ENCODE results near the gene TMEM164. TPM values are rescaled to one million over a fixed set of nuclear protein-coding genes. Genes with fewer than 3 reads are reported as not detected.
"Not testable (repeated sequence)": the region's sequence is repeated elsewhere in the genome, so short reads cannot be mapped to it uniquely, and the experiment has no call there.

Gene TMEM164
- total RNA-seq, 4 donors from 2014 or later = 7.1 to 20.3 (median 13.3) TPM

DNA sequence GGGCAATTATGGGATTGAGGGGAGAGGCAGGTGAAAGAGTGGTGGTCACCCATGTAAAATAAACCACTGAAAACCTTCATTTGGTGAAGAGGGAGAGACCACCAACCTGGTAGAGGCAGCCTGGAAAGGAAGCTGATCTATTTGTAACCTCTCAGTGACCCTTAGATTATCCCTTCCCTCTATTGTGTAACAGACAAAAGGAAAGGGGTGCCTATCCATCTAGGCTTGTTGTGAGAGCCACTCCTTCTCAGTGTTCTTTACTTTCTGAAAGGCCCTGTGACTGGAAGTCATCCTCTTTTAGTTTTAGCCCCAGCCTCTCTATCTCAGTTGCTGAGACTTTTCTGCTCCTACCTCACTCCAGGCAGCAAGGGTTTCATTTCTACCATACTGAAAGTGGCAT lies 142.4 kb downstream of the TMEM164 start:
- no peak overlapping the region for H3K27ac ChIP-seq
- H3K27me3 ChIP-seq = peaks cover 0 to 8% of the 10 kb centered on the region in 2 donors
- no peaks in the 10 kb centered on the region for H3K9me3 ChIP-seq
- no peaks in the 10 kb centered on the region for H3K36me3 ChIP-seq
- H3K4me3 ChIP-seq = no peak overlapping the region
- peaks cover 0 to 6% (median 0%) of the 10 kb centered on the region in 4 donors for H3K4me1 ChIP-seq
- DNase-seq (ENCODE audit: low spot score in 2 of 2) = no peak
- no peak for TF ChIP-seq EP300 (IDR thresholded peaks at IDR 0.05)
- TF ChIP-seq, protein P1, sequence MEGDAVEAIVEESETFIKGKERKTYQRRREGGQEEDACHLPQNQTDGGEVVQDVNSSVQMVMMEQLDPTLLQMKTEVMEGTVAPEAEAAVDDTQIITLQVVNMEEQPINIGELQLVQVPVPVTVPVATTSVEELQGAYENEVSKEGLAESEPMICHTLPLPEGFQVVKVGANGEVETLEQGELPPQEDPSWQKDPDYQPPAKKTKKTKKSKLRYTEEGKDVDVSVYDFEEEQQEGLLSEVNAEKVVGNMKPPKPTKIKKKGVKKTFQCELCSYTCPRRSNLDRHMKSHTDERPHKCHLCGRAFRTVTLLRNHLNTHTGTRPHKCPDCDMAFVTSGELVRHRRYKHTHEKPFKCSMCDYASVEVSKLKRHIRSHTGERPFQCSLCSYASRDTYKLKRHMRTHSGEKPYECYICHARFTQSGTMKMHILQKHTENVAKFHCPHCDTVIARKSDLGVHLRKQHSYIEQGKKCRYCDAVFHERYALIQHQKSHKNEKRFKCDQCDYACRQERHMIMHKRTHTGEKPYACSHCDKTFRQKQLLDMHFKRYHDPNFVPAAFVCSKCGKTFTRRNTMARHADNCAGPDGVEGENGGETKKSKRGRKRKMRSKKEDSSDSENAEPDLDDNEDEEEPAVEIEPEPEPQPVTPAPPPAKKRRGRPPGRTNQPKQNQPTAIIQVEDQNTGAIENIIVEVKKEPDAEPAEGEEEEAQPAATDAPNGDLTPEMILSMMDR (IDR thresholded peaks at IDR 0.05) = no peak
- TF ChIP-seq POLR2A (IDR thresholded peaks at IDR 0.05) = no peak

DNA sequence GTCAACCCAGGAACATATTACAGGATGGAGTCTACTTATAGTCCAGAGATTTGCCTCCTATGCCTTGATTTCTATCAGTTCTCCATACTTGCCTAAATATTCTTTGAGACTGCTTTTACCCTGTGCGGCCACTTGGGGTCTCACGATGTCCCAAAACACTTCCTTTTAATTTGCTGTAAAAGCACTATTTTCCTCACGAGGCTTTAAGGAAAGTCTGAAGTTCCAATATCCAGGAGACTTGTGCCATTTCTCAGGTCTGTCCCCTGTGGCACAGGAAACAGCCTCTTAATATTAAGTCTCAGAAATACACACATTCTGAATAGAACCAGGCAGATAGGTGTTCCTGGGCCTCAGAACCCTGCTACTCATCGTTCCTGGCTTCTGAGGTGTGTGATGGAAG lies 142.9 kb downstream of the TMEM164 start:
- H3K27ac ChIP-seq = no peak overlapping the region
- peaks cover 0 to 8% of the 10 kb centered on the region in 2 donors for H3K27me3 ChIP-seq
- no peak for TF ChIP-seq EP300 (IDR thresholded peaks at IDR 0.05)
- TF ChIP-seq POLR2A (IDR thresholded peaks at IDR 0.05) = no peak
- TF ChIP-seq, protein P1 (IDR thresholded peaks at IDR 0.05) = peak; percentile 34 to 69 (median 47)
- H3K4me1 ChIP-seq = peaks cover 0 to 6% (median 0%) of the 10 kb centered on the region in 4 donors
- 21 to 22% methylated on average over 4 of the region's 4 CpGs for WGBS, 2 donors
- no peak overlapping the region for H3K4me3 ChIP-seq
- H3K36me3 ChIP-seq = no peaks in the 10 kb centered on the region
- no peak for DNase-seq (ENCODE audit: low spot score in 2 of 2)
- no peaks in the 10 kb centered on the region for H3K9me3 ChIP-seq

DNA sequence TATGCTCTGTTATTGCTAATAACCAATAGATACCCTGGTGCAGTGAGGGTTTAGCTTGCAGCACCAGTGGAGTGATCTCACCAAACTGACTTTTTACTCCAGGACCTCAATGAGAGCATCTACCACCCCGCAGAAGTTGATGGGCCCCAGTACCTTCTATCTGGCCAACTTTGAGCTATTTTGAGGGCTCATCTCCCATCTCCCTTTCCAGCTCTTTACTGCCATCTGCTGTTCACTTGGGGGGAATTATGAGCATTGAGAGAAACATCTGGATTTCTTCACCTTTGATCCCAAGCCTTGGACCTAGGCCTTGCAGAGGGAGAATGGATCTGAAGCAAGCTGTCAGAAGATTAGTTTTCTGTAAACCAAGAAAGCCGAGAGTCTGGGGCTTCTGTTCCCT lies 143.6 kb downstream of the TMEM164 start:
- peak in 1 of 2 donors; percentile 68 for DNase-seq (ENCODE audit: low spot score in 2 of 2)
- peaks cover 0 to 6% (median 0%) of the 10 kb centered on the region in 4 donors for H3K4me1 ChIP-seq
- no peak overlapping the region for H3K27ac ChIP-seq
- 14 to 15% methylated on average over 2 of the region's 2 CpGs for WGBS, 2 donors
- H3K9me3 ChIP-seq = no peaks in the 10 kb centered on the region
- TF ChIP-seq POLR2A (IDR thresholded peaks at IDR 0.05) = no peak
- TF ChIP-seq, protein P1 (IDR thresholded peaks at IDR 0.05) = peak; percentile 52 to 69 (median 60)
- no peaks in the 10 kb centered on the region for H3K36me3 ChIP-seq
- H3K4me3 ChIP-seq = no peak overlapping the region
- peaks cover 0 to 4% of the 10 kb centered on the region in 2 donors for H3K27me3 ChIP-seq

DNA sequence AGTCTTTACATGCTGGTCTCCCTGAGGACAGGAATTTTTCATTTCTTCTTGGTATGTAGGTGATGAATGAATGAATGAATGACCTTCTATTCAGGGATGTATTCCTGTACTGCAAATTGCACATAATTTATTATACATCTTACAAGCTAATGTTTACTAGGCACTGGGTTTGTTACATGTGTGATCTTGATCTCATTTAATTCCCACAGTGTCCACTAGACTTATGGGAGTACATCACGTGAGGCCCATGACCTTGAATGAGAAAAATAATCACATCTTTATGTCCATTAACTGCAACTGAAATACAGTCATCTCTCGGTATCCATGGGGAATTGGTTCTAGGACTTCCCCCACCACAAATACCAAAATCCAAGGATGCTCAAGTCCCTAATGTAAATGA lies 150.3 kb downstream of the TMEM164 start:
- WGBS, 2 donors = 74 to 82% methylated on average over 2 of the region's 2 CpGs
- H3K36me3 ChIP-seq = no peaks in the 10 kb centered on the region
- no peak overlapping the region for H3K27ac ChIP-seq
- DNase-seq (ENCODE audit: low spot score in 2 of 2) = no peak
- TF ChIP-seq POLR2A (IDR thresholded peaks at IDR 0.05) (no peak), EP300 (IDR thresholded peaks at IDR 0.05) (no peak)
- TF ChIP-seq, protein P1 (IDR thresholded peaks at IDR 0.05) = no peak
- no peaks in the 10 kb centered on the region for H3K9me3 ChIP-seq
- H3K27me3 ChIP-seq = peaks cover 0 to 8% of the 10 kb centered on the region in 2 donors
- no peaks in the 10 kb centered on the region for H3K4me1 ChIP-seq
- H3K4me3 ChIP-seq = no peak overlapping the region

DNA sequence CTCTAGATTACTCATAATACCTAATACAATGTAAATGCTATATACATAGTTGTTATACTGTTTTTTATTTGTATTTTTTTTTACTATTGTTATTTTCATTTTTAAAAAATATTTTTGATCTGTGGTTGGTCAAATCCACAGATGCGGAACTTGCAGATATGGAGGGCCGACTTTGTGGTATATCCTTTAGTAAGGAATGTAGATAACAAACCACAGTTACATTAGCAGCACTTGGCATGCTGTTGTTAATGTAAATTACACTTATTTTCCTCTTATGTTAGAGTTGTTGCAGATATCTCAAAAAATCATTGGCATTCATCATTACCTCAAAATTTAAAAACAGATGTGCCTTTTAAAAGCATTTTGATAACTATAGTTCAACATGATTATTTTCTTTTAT lies 151.0 kb downstream of the TMEM164 start:
- WGBS, 2 donors = 82 to 88% methylated on average over 2 of the region's 2 CpGs
- TF ChIP-seq POLR2A (IDR thresholded peaks at IDR 0.05) = no peak
- Histone ChIP-seq H3K36me3 (no peaks in the 10 kb centered on the region), H3K4me3 (no peak overlapping the region), H3K27ac (no peak overlapping the region), H3K4me1 (no peaks in the 10 kb centered on the region), H3K9me3 (no peaks in the 10 kb centered on the region), H3K27me3 (peaks cover 0 to 8% of the 10 kb centered on the region in 2 donors)
- DNase-seq (ENCODE audit: low spot score in 2 of 2) = no peak

DNA sequence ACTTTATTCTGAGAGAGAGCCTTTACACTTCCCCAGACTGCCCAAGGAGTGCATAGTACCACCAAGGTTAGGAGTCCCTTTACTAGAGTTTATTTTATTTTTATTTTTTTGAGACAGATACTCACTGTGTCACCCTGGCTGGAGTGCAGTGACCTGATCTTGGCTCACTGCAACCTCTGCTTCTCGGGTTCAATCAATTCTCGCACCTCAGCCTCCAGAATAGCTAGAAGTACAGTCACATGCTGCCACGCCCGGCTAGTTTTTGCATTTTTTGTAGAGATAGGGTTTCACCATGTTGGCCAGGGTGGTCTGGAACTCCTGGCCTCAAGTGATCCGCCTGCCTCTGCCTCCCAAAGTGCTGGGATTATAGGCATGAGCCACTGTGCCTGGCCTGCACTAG lies 151.4 kb downstream of the TMEM164 start:
- H3K27me3 ChIP-seq = not testable (repeated sequence)

More for the DNA sequence above, 151.4 kb downstream of the TMEM164 start:
- H3K27ac ChIP-seq; DNase-seq (ENCODE audit: low spot score in 2 of 2); H3K4me1 ChIP-seq; H3K4me3 ChIP-seq; H3K9me3 ChIP-seq; H3K36me3 ChIP-seq: not testable (repeated sequence)
- 79 to 81% methylated on average over 5 of the region's 5 CpGs for WGBS, 2 donors
